ENCODE results near the gene NCDN.

NCDN gene, protein sequence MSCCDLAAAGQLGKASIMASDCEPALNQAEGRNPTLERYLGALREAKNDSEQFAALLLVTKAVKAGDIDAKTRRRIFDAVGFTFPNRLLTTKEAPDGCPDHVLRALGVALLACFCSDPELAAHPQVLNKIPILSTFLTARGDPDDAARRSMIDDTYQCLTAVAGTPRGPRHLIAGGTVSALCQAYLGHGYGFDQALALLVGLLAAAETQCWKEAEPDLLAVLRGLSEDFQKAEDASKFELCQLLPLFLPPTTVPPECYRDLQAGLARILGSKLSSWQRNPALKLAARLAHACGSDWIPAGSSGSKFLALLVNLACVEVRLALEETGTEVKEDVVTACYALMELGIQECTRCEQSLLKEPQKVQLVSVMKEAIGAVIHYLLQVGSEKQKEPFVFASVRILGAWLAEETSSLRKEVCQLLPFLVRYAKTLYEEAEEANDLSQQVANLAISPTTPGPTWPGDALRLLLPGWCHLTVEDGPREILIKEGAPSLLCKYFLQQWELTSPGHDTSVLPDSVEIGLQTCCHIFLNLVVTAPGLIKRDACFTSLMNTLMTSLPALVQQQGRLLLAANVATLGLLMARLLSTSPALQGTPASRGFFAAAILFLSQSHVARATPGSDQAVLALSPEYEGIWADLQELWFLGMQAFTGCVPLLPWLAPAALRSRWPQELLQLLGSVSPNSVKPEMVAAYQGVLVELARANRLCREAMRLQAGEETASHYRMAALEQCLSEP

DNA sequence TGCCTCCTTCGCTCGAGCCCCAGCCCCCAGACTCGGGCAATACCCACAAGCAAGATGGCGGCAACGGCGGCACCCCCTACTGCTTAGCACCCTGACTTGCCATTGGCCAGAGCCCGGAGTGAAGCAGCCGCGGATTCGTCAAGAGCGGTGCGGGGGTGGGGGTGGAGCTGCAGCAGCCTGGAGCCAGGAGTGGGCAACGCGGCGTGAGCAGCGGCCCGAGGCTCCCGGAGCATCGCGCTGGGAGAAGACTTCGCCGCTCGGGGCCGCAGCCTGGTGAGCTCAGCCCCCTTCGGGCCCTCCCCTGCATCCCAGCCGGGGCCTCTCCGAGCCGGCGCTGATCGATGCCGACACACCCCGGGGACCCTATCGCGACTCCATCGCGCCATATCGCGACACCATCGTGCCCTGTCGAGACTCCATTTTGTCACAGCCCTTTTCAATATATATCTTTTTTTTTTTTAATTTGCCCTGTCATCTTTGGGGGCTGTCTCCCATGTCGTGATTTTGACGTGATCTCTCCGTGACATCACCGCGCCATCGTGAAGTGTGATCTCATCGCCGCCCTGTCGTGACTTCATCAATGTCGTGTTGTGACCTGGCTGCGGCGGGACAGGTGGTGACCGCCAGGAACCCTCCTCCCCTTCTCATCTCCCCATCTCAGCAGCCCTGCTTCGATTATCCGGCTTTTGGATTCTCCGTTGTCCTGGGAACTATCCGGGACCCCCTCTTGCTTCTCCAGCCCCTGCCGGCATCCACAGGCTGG lies at the start of gene NCDN:
NCDN (plus strand) TSS at position 189 of the 763 bp plus-strand sequence; CDS start at position 581, 392 bp downstream.
- DNase-seq (ENCODE audit: low read depth): peak; percentile 96

DNA sequence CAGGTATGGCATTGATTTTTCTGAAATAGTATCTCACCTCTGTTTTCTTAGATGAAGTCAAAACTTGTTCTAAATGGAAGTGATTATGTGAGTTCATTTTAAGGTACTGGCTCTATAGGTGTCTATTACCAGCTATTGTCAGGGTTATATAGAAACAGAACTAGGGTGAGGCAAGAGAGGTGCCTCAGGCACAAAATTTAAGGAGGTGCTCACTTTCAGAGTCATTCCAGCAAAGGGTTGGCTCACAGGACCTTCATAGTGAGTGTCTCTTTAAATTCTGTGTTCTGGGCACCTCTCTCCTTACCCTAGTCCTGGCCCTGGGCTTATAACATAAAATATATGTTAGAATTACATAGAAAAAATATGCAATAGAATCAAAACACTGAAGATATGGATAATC lies 49.7 kb upstream of the NCDN start:
- no peak for DNase-seq (ENCODE audit: low read depth)

DNA sequence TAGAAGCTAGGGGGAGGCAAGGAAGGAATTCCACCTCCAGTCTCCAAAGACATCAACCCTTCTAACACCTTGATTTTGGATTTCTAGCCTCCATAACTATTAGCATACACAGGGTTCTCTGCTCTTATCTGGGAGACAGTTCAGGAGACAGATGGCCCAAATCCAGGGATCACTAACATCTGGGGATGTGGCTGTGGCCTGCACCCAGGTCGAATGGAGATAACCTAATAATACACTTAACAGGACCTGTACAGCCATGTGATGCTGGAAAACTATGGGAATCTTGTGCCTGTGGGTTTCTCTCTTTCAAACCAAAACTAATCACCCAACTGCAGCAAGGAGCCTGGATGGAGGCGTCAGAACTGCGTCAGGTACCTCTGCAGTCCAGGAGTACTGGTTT lies 48.0 kb upstream of the NCDN start:
- DNase-seq (ENCODE audit: low read depth): no peak

DNA sequence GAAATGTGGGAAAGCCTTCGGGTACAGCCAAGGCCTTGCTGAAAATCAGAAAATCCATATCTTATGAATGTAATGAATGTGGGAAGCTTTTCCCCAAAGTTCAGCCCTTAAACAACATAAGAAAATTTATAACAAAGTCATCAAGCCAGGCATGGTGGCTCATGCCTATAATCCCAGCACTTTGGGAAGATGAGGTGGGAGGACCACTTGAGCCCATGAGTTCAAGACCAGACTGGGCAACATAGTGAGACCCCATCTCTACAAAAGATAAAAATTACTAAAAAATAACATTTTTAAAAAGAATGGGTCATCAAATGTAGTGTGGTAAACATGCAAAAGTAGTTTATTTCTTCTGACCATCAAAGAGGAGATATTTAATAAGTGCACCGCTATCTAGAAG lies 46.3 kb upstream of the NCDN start:
- no peak for DNase-seq (ENCODE audit: low read depth)

DNA sequence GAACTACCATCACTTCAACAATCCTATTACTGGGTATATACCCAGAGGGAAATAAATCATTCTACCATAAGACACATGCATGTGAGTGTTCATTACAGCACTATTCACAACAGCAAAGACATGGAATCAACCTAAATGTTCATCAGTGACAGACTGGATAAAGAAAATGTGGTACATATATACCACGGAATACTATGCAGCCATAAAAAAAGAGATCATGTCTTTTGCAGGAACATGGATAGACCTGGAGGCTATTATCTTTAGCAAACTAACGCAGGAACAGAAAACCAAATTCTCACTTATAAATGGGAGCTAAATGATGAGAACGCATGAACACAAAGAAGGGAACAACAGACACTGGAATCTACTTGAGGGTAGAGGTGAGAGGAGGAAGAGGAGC lies 39.4 kb upstream of the NCDN start:
- DNase-seq (ENCODE audit: low read depth): no peak

DNA sequence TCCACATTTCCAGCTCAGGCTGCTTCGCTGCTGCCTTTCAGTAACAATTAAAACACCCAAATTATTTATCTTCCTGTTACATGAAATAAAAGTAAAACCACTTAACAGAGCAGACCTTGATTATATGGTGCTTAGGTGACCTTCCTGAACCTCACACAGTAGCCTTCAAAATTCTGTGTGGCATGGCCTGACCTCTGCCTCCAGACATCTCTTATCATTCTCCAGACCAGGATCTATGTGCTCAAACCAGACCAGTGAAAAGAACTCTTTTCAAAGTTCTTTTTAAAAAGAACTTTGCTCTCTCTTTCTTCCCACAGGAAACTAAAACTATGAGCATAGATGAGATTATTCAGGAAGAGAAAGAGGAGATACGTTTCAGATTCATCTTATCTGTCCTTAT lies 38.2 kb upstream of the NCDN start:
- no peak for DNase-seq (ENCODE audit: low read depth)

DNA sequence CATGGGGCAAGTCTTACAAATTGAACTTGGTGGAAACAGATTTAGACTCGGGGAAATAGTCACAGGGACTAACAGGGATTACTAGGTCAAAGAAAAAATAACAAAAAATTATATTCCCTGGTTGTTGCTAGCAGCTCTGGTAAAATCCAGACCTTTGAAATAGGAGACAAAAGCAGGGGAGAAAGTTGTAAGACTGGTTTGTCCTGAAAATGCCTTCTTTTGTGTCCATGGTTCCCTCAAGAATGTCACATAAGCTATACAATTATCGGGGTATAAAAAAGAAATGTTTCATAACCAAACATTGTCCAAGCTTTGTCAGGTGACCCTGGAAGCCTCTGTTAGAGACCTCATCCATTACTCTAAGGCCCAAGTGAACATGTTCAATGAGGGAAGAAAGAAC lies 33.5 kb upstream of the NCDN start:
- DNase-seq (ENCODE audit: low read depth): no peak

DNA sequence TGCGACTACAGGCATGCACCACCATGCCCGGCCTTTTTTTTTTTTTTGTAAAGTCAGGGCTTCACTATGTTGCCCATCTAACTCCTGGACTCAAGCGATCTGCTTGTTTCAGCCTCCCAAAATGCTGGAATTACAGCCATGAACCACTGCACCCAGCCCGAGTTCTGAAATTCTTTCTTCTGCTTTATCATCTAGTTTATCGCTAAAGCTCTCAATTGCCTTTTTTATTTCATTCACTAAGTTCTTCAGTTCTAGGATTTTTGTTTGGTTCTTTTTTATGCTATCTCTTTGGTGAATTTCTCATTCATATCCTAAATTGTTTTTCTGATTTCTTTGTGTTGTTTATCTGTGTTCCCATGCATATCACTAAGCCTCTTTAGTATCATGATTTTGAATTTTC lies 27.4 kb upstream of the NCDN start:
- DNase-seq (ENCODE audit: low read depth): no peak

DNA sequence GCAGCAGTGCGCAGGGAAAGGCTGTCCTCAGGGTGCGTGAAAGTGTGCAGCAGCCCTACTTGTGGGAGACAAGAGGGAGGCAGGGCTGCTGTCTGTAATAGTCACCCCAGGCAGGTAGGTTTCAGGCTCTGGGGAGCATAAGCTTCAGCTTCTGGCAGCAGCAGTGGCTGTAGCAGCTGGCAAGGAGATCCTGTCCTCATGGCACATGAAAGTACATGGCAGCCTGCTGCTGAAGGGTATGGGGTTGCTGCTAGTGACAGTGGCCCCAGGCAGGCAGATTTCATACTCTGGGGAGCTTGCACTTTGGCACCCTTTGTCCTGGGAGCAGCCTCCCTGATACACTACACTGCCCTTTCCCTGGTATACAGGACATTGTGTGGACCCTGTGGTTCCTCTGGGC lies 26.7 kb upstream of the NCDN start:
- no peak for DNase-seq (ENCODE audit: low read depth)

DNA sequence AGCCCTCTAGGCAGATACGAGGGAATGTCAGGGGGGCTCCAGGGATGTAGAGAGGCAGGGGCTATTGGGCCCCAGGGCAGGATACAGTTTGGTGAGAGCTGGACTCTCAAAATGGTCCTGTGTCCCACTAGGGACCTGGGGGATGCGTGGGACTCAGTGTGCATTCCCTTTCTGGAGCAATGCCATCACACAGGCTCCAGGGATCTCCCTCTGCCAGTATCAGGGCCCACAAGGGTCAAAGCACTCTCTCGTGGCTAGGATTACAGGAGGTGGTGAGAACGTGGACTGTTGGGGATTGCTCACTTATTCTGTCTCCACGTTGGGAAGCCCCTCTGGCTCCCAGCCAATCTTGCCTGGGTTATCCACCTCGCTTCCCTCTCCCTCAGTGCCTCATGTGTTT lies 26.2 kb upstream of the NCDN start:
- DNase-seq (ENCODE audit: low read depth): no peak

DNA sequence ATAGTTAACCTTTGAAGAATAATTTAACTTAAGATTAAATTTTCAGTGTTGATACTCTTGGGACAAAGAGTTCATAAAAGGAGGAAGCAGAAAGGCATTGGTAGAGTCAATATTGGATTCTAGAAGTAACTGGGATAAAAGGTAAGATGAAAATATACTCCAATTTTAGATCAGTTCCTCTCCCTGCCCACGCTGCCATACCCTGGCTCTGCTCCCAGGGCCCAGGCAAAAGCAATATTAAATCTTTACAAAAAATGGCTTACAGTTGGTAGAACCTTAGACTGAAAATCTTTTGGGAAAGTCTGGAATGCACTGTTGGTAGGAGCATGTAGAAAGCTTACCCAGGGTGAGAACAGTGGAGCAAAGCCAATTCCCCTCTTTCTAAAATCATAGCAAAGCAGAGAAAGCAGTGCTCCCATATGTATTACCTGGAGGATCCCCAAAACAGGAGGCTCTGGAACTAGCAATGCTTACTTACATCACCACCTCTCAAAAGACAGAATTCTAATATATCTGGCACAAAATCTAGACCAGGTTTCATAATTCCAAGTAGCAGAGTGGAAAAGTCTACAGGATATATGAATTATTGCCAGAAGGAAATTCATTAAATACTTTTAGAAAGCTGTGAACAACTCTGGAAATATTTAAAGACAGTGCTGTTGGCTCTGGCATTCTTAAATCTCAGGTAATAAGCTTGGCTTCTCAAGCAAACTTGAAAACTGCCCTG lies 24.9 kb upstream of the NCDN start:
- no peak for DNase-seq (ENCODE audit: low read depth)

DNA sequence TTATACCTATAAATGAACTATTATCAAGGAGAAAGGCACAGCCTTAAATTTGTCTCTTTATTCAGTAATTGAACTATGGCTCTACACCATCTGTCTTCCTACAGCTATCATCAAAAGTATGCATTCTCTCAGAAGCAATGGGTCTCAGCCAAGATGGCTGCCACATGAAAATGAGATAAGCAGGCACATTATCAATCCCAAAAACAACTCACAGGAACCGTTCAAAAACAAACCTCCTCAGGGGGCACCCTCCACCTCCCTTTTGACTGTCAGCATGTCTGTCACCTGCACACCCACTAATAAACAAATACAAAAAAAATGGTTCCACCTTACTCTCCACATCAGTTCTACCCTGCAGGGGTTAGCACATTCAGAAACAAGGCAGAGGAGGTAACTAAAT lies 24.0 kb upstream of the NCDN start:
- DNase-seq (ENCODE audit: low read depth): no peak

DNA sequence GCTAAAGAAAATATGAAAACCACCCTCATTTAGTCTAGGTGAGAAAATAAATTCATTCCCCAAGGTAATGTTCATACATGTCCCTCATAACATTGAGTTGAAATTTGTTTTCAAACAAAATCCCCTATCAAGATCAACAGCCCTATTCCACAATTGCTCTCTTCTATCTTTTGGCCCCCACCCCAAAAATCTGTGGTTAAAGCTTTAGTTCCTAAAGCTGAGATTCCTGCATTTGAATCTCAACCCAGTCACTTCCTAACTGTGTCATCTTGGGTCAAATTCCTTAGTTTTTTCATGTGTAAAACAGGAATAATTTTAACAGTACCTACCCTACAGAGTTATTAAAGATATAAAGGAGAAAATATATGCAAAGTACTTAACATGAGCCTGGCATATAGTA lies 22.4 kb upstream of the NCDN start:
- no peak for DNase-seq (ENCODE audit: low read depth)

DNA sequence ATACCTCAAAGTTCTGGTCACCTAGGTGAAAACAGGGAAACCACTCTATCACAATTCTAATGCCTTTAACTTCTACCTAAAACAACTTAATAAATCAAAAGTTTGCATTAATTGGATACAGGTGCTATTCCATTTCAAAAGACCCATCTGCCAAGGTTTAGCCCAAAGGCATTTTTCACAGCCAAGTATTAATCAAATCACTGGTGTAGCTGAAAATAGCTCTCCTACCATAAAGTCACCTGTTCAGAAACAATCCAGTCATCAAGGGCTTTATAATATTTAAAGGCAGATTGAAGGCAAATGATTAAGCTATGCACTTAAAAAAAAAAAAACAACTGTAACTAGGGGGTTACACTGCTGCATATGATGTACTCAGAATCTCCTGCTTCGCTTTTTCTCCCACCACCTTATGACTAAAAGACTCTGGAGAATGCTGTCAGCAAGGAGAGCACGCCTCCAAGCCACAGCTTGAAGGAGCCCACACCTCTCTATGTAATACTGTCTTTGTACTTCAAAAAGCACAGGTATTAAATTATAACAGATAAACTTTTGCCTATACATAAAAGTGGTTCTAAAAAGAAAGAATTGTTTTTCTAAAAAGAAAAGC lies 20.9 kb upstream of the NCDN start:
- no peak for DNase-seq (ENCODE audit: low read depth)

DNA sequence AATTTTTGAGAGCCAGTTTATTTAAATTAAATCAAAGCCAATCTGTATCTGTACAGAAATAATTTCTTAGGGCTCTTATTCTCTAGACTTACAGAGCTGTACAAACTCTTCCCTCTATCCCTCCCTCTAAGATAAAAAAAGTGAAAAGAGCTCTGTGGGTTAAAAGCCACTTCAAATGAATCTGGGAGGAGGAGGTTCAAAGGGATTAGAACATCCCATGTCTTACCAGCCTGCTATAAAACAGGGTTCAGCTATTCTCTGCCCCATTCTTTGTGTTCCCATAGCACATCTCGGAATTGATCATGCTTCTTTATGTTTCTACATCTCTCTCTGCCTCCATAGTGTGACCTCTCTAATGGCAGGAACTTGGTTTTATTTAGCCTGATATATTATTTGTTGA lies 19.8 kb upstream of the NCDN start:
- DNase-seq (ENCODE audit: low read depth): no peak

DNA sequence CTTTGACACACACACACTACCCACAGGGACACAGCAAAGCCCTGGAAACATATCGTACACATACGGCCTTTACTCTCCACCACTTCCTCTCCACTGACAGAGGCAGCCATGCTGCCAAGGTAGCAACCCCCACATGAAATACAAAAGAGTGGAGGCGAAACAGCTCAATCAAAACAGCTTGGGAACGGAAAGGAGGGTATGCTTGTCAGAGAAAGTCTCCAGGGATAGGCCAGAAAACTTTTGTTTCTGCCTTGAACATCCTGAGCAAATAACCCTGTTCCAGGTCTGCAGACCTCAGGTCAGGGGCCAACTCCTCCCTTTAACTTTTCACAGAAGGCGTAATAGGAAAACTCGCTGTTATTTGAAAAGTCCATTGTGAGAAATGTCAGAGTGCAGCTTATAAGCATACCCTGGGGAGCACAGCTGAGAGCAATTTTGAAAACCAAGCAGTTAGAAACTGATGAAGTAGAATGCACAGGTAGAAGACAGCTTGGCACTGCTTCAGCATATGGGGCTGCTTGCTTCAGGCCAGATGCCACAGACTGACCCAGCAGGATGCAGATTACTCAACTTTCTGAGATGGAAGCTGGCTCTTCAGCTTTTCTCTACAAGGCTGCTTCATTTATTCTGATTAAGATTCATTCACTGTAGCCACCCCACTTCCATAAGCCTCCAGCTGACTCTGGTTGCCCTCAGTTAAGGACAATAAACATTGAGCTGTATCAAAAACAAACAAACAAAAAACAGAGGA lies 18.4 kb upstream of the NCDN start:
- no peak for DNase-seq (ENCODE audit: low read depth)

DNA sequence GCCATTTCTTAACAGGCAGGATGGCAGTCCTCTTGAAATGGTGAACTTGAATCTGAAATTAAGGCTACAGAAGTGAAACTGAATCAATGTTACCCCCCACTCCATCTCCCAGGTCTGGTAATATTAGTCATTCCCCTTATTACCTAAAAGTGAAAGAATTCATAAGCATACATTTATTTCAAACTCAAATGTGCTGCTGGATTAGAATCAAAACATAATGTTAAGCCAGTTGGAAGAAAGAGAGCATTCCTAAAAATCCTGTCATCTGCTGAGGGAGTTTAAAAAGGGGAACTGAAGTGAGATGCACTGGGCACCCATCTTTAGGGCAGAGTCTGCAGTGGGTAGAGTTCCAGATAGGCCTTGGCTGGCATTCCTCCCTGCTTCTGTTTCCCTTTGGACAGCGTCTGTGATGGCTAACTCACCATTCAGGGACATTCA lies 17.8 kb upstream of the NCDN start:
- DNase-seq (ENCODE audit: low read depth): no peak

DNA sequence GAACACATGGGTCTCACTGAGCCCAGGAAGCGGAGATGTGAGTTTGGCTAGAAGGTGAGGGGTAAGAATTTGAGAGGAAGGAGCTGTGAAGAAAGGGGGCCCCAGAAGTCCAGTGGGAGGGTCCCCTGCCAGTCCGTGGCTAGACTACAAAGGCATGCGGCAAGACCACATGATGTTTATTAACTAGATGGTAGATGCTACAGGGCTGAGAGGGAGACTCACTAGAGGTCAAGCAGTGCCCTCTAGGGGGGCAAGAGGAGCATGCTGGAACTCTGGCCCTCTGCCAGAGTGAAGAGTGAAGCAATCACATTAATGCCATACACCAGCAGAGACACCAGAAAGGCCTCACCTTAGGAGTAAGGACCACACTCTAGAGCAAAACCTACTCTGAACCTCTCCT lies 12.6 kb upstream of the NCDN start:
- peak; percentile 37 for DNase-seq (ENCODE audit: low read depth)

DNA sequence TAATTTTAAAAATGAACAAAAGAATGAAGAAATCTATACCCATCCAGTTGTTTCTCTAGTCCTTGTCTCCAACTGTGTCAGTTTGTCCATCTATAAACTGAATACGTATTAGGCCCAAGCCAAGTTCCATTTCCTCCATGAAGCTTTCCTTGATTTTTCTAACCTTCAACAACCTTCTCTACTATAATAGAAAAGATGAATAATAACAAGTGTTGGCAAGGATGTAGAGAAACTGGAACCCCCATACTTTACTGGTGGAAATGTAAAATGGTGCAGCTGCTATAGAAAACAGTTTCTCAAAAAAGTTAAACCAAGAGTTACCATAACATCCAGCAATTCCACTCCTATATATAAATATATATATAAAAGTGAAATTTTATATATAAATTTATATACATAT lies 11.0 kb upstream of the NCDN start:
- DNase-seq (ENCODE audit: low read depth): no peak

DNA sequence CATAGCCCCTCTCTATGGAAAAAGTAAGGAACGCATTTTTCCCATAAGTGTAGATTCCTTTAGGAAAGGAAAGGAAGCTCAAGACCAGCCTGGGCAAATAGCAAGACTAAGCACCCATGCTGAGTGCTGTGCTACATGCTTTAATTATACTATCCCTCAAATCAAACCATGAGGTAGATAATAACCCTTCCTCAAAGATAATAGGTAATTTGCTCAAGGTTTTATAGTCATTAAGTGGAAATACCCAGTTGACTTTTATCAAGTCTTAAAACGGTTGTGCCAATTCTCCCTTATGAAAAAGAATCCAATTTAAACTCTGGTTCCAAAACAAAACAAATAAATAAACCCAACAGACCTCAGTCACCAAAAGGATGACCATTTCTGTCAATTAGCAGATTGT lies 3.7 kb upstream of the NCDN start:
- DNase-seq (ENCODE audit: low read depth): no peak

All from activated gamma-delta T cell treated with anti-CD3 and anti-CD28 coated beads, Interleukin-2, amount 50 U/mL, for 16 hours (primary cell).